Measurements from ENCODE around the gene KERA. TPM values are rescaled to one million over a fixed set of nuclear protein-coding genes. Genes with fewer than 3 reads are reported as not detected.

KERA gene
- total and polyA plus RNA-seq, 2 donors (not counting 1 experiment from before 2014, with no cell fraction given): not detected

- no peak for DNase-seq
- no peak overlapping the region for H3K27ac Mint-ChIP-seq
These were observed 3.3 kb upstream of the KERA start for GRCh38 chr12:91061091-91061490.

GRCh38 chr12:91059211-91059610 is 1.4 kb upstream of the KERA start:
- H4K20me1 ChIP-seq (ENCODE audit: control insufficient read depth, insufficient read depth, low read length, poor library complexity, severe bottlenecking): no peaks in the 10 kb centered on the region
- DNase-seq: no peak
- Mint-ChIP-seq H3K4me3 (no peak overlapping the region), H3K4me1 (no peaks in the 10 kb centered on the region), H3K27me3 (no peaks in the 10 kb centered on the region), H3K27ac (no peak overlapping the region), H3K9me3 (ENCODE audit: insufficient read depth) (no peaks in the 10 kb centered on the region)
- H3K79me2 ChIP-seq (ENCODE audit: control insufficient read depth, insufficient read depth, low read length): no peaks in the 10 kb centered on the region
- no peaks in the 10 kb centered on the region for H3K9me3 ChIP-seq (ENCODE audit: control extremely low read depth in 1 of 3, control insufficient read depth in 2 of 3, insufficient read depth in 1 of 3, low read length in 2 of 3)
- no peak overlapping the region for H3K9ac ChIP-seq (ENCODE audit: low read length)
- no peak overlapping the region for H3K4me2 ChIP-seq (replicated peaks; ENCODE audit: low read depth, low read length, poor library complexity, severe bottlenecking)
- POLR2A ChIA-PET: no interaction called here
- CTCF ChIA-PET: no interaction called here
- H3K4me1 ChIP-seq (ENCODE audit: control insufficient read depth in 2 of 2, insufficient read depth in 2 of 2, low read length in 2 of 2): no peaks in the 10 kb centered on the region
- no peak overlapping the region for H3K27ac ChIP-seq (ENCODE audit: low read length in 2 of 2)
- intact Hi-C loops (cut with micrococcal nuclease): no loop called here
- no peaks in the 10 kb centered on the region for H3K36me3 ChIP-seq (replicated peaks in 1 of 2; ENCODE audit: control extremely low read depth in 1 of 2, control insufficient read depth in 1 of 2, extremely low read depth in 1 of 2, insufficient read depth in 2 of 2, low read length in 1 of 2)
- no peaks in the 10 kb centered on the region for H3K27me3 ChIP-seq (replicated peaks in 1 of 4; ENCODE audit: control extremely low read depth in 1 of 4, control insufficient read depth in 3 of 4, insufficient read depth in 4 of 4, low read length in 3 of 4)
- no peak for ATAC-seq (ENCODE audit: low read depth)
- no peak for TF ChIP-seq EZH2 (IDR thresholded peaks at IDR 0.05; ENCODE audit: borderline replicate concordance, insufficient read depth, low read depth, low read length, poor library complexity, severe bottlenecking)
- TF ChIP-seq, protein P1, sequence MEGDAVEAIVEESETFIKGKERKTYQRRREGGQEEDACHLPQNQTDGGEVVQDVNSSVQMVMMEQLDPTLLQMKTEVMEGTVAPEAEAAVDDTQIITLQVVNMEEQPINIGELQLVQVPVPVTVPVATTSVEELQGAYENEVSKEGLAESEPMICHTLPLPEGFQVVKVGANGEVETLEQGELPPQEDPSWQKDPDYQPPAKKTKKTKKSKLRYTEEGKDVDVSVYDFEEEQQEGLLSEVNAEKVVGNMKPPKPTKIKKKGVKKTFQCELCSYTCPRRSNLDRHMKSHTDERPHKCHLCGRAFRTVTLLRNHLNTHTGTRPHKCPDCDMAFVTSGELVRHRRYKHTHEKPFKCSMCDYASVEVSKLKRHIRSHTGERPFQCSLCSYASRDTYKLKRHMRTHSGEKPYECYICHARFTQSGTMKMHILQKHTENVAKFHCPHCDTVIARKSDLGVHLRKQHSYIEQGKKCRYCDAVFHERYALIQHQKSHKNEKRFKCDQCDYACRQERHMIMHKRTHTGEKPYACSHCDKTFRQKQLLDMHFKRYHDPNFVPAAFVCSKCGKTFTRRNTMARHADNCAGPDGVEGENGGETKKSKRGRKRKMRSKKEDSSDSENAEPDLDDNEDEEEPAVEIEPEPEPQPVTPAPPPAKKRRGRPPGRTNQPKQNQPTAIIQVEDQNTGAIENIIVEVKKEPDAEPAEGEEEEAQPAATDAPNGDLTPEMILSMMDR (IDR thresholded peaks at IDR 0.05): no peak
- no peak overlapping the region for H2AFZ ChIP-seq (ENCODE audit: insufficient read depth, low read depth, low read length, poor library complexity, severe bottlenecking)
- H3K4me3 ChIP-seq (ENCODE audit: control extremely low read depth in 1 of 5, extremely low read depth in 1 of 5, insufficient read depth in 1 of 5, low read depth in 2 of 5, low read length in 4 of 5): no peak overlapping the region

More at GRCh38 chr12:91061091-91061490, 3.3 kb upstream of the KERA start:
- Histone ChIP-seq H3K36me3 (replicated peaks in 1 of 2; ENCODE audit: control extremely low read depth in 1 of 2, control insufficient read depth in 1 of 2, extremely low read depth in 1 of 2, insufficient read depth in 2 of 2, low read length in 1 of 2) (no peaks in the 10 kb centered on the region), H3K9ac (ENCODE audit: low read length) (no peak overlapping the region), H3K4me2 (replicated peaks; ENCODE audit: low read depth, low read length, poor library complexity, severe bottlenecking) (no peak overlapping the region), H3K4me3 (ENCODE audit: control extremely low read depth in 1 of 5, extremely low read depth in 1 of 5, insufficient read depth in 1 of 5, low read depth in 2 of 5, low read length in 4 of 5) (no peak overlapping the region), H3K79me2 (ENCODE audit: control insufficient read depth, insufficient read depth, low read length) (no peaks in the 10 kb centered on the region), H3K9me3 (ENCODE audit: control extremely low read depth in 1 of 3, control insufficient read depth in 2 of 3, insufficient read depth in 1 of 3, low read length in 2 of 3) (no peaks in the 10 kb centered on the region), H3K27ac (ENCODE audit: low read length in 2 of 2) (no peak overlapping the region), H3K4me1 (ENCODE audit: control insufficient read depth in 2 of 2, insufficient read depth in 2 of 2, low read length in 2 of 2) (no peaks in the 10 kb centered on the region), H2AFZ (ENCODE audit: insufficient read depth, low read depth, low read length, poor library complexity, severe bottlenecking) (no peak overlapping the region), H3K27me3 (replicated peaks in 1 of 4; ENCODE audit: control extremely low read depth in 1 of 4, control insufficient read depth in 3 of 4, insufficient read depth in 4 of 4, low read length in 3 of 4) (no peaks in the 10 kb centered on the region), H4K20me1 (ENCODE audit: control insufficient read depth, insufficient read depth, low read length, poor library complexity, severe bottlenecking) (no peaks in the 10 kb centered on the region)
- no peak overlapping the region for H3K4me3 Mint-ChIP-seq
- ATAC-seq (ENCODE audit: low read depth): no peak
- no peak for TF ChIP-seq EZH2 (IDR thresholded peaks at IDR 0.05; ENCODE audit: borderline replicate concordance, insufficient read depth, low read depth, low read length, poor library complexity, severe bottlenecking)
- TF ChIP-seq, protein P1 (IDR thresholded peaks at IDR 0.05): no peak
- POLR2A ChIA-PET: no interaction called here
- WGBS (ENCODE audit: insufficient coverage): no CpG with 5 or more reads among the region's 1 CpG
- H3K4me1 Mint-ChIP-seq: no peaks in the 10 kb centered on the region
- CTCF ChIA-PET: no interaction called here
- no peaks in the 10 kb centered on the region for H3K9me3 Mint-ChIP-seq (ENCODE audit: insufficient read depth)
- H3K27me3 Mint-ChIP-seq: no peaks in the 10 kb centered on the region
- intact Hi-C loops (cut with micrococcal nuclease): no loop called here
